HG02938 (cell line): ENCODE data around the gene GNA15.

ENCODE experiments used
- ATAC-seq: cut with Tn5 transposase; IDR thresholded peaks from one replicate; pipeline ENCODE4 v1.9.1; 2021; ENCODE audit warnings: mild to moderate bottlenecking, moderate library complexity; ENCODE audit not compliant: unreplicated experiment

Gene GNA15

GRCh38 chr19:3106509-3107141, 29.2 kb upstream of the GNA15 start:
- ATAC-seq = no peak

DNA sequence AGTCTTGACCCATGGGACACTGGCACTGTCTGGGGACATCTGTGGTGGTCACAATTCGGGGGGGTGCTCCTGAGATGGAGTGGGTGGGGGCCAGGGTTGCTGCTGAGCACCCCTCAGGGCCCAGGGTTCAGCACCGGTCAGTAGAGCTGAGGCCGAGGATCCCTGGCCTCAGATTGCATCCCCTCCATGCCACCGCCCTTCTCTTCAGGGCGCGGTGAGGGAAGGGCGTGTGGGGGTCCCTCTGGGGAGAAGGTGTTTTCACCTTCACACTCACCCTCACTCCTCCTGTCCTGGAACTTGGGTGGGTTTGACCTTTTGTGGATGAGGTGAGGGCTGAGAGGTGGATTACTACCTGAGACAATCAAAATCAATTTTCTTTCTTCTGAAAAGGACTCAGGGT, 28.2 kb upstream of the GNA15 start:
- ATAC-seq = no peak

- no peak for ATAC-seq
Measured at GRCh38 chr19:3108775-3109174, 27.1 kb upstream of the GNA15 start.

DNA sequence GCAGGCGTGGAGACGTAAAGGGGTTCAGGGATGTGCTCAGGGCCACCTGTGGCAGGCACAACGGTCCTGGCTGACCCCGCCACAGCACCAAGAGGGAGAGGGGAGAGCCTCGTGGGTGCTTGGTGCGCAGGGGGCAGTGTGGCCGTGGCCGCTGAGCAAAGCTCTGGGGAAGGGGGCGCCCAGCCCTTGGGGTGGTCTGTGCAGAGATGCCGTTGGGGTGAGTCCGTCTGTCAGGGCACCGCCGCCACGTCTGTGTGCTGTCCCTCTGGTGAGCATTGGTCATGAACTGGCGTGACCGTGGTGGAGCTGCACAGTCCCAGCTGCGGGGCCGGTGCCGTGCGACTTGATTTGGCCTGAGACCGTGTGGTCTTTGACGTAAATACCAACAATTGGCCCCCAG, 26.3 kb upstream of the GNA15 start:
- ATAC-seq = no peak

DNA sequence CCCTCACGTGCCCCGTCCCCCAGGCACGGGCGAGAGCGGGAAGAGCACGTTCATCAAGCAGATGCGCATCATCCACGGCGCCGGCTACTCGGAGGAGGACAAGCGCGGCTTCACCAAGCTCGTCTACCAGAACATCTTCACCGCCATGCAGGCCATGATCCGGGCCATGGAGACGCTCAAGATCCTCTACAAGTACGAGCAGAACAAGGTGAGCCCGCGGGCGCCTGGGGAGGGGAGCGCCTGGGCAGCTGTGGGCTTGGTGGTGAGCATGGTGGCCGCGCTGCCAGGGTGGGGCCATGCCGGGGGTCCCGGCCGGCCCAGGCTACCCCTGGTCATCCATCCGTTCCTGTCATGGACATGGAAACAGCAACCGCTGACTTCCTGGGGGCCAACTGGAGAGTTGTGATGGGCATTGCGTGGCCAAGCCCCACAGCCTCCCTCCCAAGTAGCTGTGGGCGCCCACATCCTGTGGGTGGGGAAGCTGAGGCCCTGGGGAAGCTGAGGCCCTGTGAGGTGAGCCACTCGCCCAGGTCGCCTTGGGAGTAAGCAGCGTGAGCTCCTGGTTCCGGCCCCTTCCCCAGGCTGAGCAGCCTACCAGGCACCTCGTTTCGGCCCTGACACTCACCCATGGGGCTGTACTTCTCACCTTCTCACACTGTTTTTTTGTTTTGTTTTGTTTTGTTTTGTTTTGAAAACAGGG, 25.6 kb upstream of the GNA15 start:
- ATAC-seq = no peak

DNA sequence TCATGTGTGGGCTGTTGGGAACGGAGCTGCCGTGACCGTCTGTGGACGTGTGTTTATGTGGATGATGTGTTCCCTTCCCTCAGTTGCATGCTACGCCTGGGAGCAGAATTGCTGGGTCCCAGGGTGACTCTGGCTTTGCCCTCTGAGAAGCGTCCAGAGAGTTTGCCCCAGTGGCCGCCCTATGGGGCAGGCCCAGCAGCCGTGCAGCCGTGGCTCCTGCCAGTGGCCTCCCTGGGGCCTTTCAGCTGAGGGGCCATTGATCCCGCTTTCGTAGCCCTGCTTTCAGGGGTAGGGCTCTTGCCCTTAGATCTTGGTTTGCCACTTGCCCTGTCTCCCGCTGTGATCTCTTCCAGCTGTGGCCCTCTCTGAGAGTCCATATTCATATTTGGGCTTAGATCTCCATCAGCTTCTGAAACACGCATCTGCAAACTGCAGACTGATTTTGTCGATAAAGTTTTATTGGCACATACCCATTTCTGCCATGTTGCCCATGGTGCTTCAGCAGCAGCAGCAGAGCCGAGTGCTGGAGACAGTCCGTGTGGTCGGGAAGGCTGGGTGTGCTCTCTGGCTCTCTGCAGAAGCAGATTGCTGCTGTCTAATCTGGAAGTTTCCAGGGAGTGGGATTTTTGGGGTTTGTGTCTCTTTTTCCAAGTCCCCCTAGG, 24.1 kb upstream of the GNA15 start:
- ATAC-seq = no peak

GRCh38 chr19:3112375-3113099, 23.3 kb upstream of the GNA15 start:
- ATAC-seq = no peak

DNA sequence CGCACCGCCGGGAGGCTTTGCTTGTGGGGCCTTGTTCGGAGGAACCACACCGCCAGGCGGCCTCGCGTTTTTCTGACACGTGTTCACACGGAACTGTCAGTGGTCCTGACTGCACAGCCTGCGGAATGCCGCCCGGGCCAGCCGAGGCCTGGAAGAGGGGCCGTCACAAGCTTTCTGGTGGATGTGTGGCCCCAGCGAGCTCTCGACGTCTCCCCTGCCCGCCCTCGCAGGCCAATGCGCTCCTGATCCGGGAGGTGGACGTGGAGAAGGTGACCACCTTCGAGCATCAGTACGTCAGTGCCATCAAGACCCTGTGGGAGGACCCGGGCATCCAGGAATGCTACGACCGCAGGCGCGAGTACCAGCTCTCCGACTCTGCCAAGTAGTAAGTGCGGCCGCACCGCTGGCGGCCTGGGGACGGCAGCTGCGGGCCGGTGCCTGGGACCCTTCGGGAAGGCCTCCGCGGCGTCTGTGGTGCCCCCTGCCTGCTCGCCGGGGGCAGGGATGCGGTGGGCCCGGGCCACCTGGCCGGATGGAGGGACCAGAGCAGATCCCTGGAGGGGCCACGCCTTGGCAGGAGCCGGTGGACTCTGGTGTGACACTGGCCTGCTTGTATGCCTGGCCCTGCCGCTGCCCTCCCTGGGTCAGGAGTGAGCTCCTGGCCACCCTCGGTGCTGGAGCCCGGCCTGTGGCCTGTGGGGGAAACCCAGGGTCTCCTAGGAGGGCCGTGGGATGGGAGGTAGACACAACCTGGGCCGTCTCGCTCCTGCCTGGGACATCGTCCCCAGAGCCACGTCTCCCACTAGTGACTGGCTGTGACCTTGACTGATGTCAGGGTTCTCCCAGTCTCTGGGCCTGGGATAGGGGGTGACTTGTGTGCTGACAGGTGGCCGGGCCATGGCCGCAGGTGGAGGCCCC, 22.5 kb upstream of the GNA15 start:
- no peak for ATAC-seq

DNA sequence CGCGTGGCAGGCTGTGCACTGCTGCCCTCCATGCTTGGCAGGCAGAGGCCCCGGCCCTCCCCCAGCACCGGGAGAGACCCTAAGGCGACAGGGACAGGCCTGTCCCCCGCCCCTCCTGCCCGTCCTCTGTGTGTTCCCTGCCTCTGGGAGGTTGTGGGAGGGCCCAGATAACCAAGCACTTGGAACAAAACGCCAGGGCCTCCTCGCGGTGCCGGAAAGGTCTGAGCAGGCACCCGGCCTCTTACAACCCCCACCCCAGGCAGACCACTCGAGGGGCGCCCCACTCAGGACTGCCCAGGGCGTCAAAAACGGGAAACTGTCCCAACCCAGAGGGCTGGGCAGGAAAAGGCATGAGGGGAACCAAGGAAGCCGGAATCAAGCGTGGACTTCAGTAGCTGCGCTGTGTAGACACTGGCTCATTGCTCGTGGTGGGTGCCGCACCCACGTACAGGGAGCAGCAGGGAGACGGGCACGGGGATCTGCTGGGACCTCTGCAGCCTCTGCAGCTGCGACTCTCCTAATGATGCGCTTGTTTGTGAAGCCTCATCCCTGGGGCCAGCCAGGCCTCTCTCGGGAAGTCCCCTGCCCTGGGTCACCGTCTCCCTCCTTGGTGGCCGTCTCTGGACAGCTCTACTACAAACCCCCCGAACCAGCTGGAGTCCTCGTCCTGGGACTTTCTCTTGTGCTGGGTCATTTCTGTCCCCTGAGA, 21.7 kb upstream of the GNA15 start:
- no peak for ATAC-seq

DNA sequence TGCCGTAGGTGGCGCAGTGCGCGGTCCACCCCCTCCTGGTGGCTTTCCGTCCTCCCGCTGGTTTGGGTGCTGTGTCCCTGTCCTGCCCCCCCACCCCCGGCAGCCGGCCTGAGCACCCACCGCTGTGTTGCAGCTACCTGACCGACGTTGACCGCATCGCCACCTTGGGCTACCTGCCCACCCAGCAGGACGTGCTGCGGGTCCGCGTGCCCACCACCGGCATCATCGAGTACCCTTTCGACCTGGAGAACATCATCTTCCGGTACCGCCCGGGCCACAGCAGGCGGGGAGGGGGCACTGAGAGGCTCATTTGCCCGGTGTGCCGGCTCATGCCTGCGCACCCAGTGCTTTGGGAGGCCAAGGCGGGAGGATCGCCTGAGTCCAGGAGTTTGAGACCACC, 21.0 kb upstream of the GNA15 start:
- ATAC-seq = no peak

GRCh38 chr19:3115411-3115810, 20.4 kb upstream of the GNA15 start:
- no peak for ATAC-seq

GRCh38 chr19:3115916-3116602, 19.8 kb upstream of the GNA15 start:
- ATAC-seq = no peak

GRCh38 chr19:3116621-3117020, 19.2 kb upstream of the GNA15 start:
- no peak for ATAC-seq

GRCh38 chr19:3117716-3118115, 18.1 kb upstream of the GNA15 start:
- ATAC-seq = no peak

DNA sequence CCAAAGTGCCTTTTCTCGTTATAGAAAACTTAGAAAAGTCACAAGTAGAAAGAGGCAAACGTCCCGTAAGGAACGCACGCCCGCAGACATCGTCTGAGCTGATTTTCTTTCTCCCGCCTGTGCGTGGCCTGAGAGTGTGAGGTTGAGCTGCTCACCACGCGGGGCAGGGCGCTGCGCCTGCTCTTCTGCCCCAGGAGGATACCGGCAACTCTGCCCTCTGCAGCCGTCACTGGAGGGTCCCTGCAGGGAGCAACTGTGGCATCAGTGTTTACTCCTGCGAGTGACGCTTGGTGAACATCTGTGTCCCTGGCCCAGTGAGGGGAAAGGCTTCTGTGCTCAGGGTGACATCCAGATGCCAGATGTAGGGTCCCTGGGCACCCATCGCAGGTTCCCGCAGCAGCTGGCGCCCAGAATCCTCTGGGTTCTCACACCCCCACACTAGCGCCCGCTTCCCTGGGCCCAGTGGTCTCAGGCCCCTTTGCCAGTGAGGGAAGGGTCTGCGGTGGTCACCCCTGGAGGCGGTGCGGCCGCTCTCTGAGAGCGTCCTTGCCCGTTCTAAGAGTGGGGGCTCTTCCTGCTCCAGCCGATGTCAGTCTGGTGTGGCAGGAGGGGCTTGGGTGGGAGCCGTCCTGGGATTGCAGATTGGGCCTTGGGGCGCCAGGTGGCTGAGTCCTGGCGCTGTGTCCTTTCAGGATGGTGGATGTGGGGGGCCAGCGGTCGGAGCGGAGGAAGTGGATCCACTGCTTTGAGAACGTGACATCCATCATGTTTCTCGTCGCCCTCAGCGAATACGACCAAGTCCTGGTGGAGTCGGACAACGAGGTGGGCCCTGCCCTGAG, 17.4 kb upstream of the GNA15 start:
- ATAC-seq = no peak

DNA sequence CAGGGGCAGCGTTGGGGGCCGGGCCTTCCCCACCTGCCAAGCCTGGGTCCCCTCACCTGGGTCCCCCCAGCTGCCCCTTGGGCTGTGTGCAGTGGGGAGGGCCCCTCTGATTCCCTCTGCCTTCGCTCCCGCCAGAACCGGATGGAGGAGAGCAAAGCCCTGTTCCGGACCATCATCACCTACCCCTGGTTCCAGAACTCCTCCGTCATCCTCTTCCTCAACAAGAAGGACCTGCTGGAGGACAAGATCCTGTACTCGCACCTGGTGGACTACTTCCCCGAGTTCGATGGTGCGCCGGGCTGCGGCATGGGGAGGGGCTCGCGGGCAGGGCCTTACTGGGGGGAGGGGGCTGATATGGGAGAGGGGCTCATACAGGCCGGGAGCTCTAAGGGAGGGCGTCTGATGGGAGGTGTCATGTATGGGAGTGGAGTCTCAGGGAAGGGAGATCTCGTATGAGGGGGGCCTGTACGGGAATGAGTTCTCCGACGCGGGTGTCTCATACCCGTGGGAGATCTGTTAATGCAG, 16.7 kb upstream of the GNA15 start:
- no peak for ATAC-seq

- ATAC-seq = no peak
Measured at GRCh38 chr19:3119693-3120380, 16.0 kb upstream of the GNA15 start.
